ENCODE data around the gene CREBRF. TPM values are rescaled to one million over a fixed set of nuclear protein-coding genes. Genes with fewer than 3 reads are reported as not detected.
"Not testable (repeated sequence)": the region's sequence is repeated elsewhere in the genome, so short reads cannot be mapped to it uniquely, and the experiment has no call there.

The CREBRF gene
- total RNA-seq, 1 experiment from 2014 or later, result 4.3 TPM

- no peaks in the 10 kb centered on the region for H3K27me3 ChIP-seq
- no peaks in the 10 kb centered on the region for H3K36me3 ChIP-seq
- H3K9me3 ChIP-seq, result no peaks in the 10 kb centered on the region
- DNase-seq, result no peak
- peak overlapping the region; percentile 92 for H3K4me3 ChIP-seq
These were observed 970 bp upstream of the CREBRF start for GRCh38 chr5:173055042-173055721.

- no peak for DNase-seq
- H3K27me3 ChIP-seq, result no peaks in the 10 kb centered on the region
- no peaks in the 10 kb centered on the region for H3K9me3 ChIP-seq
- no peaks in the 10 kb centered on the region for H3K36me3 ChIP-seq
- H3K4me3 ChIP-seq, result peak overlapping the region; percentile 92
These were observed 500 bp upstream of the CREBRF start for GRCh38 chr5:173055722-173055982.

GRCh38 chr5:173056783-173057061, 570 bp downstream of the CREBRF start:
- Histone ChIP-seq H3K36me3 (no peaks in the 10 kb centered on the region), H3K4me3 (peak overlapping the region; percentile 92), H3K27me3 (no peaks in the 10 kb centered on the region), H3K9me3 (no peaks in the 10 kb centered on the region)
- DNase-seq, result no peak

DNA sequence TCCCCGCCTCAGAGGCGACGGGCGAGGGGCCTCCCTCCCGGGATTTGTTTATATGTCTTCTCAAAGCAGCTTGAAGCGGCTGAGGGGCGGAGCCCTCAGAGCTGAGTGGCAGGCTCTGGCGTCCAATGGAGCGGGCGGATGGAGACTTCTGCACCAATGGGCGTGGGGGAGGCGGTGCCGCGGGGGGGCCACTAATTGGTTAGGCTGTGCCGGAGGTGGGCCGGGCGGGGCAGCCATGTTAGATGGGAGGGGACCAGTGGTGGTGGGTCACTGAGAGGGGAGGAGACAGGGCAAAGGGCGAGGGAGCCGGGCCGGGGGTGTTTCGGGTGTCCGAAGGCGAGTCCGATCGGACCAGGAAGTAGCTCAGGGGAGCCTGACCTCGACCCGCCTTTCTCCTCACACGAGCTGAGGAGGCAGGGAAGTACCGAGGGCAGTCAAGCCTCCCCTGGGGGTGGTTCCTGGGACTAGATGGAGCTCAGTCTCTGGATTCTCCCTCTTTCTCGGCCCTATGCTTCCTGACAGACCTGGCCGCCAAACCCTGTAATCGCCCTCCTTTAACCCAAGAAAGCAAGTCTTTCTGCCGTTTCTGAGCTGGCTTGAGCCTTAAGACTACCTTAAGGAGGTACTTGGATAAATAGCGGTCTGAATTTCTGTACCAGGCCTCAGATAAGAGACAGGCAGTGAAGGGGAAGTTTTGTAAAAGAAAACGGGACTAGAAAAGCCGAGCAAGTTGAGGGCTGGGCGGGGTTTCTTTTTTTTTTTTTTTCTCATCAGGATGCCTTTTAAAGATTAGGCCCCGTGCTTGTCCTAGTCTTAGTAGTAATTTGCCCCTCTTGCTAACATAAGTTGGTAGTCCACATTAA, 1.1 kb downstream of the CREBRF start:
- no peaks in the 10 kb centered on the region for H3K27me3 ChIP-seq
- peak overlapping the region; percentile 92 for H3K4me3 ChIP-seq
- H3K36me3 ChIP-seq, result no peaks in the 10 kb centered on the region
- DNase-seq, result peak; percentile 100
- no peaks in the 10 kb centered on the region for H3K9me3 ChIP-seq

GRCh38 chr5:173062141-173062540, 6.0 kb downstream of the CREBRF start:
- no peaks in the 10 kb centered on the region for H3K27me3 ChIP-seq
- no peak for DNase-seq

GRCh38 chr5:173065155-173065554, 9.0 kb downstream of the CREBRF start:
- Histone ChIP-seq H3K9me3 (no peaks in the 10 kb centered on the region), H3K36me3 (no peaks in the 10 kb centered on the region), H3K4me3 (no peak overlapping the region), H3K27me3 (no peaks in the 10 kb centered on the region)
- no peak for DNase-seq

More at GRCh38 chr5:173062141-173062540, 6.0 kb downstream of the CREBRF start:
- Histone ChIP-seq H3K36me3 (no peaks in the 10 kb centered on the region), H3K4me3 (no peak overlapping the region), H3K9me3 (no peaks in the 10 kb centered on the region)

GRCh38 chr5:173069671-173070070, 13.5 kb downstream of the CREBRF start:
- no peak for DNase-seq
- Histone ChIP-seq H3K4me3 (no peak overlapping the region), H3K36me3 (no peaks in the 10 kb centered on the region), H3K27me3 (no peaks in the 10 kb centered on the region), H3K9me3 (no peaks in the 10 kb centered on the region)

- Histone ChIP-seq H3K36me3 (no peaks in the 10 kb centered on the region), H3K4me3 (no peak overlapping the region), H3K9me3 (peaks cover 2% of the 10 kb centered on the region; the same call in 1 of the 2 replicates), H3K27me3 (no peaks in the 10 kb centered on the region)
- no peak for DNase-seq
These were observed 19.1 kb downstream of the CREBRF start for GRCh38 chr5:173075137-173075843.

GRCh38 chr5:173075970-173076369, 19.8 kb downstream of the CREBRF start:
- Histone ChIP-seq H3K4me3 (no peak overlapping the region), H3K9me3 (peaks cover 2% of the 10 kb centered on the region; the same call in 1 of the 2 replicates), H3K36me3 (no peaks in the 10 kb centered on the region), H3K27me3 (no peaks in the 10 kb centered on the region)
- DNase-seq, result no peak

DNA sequence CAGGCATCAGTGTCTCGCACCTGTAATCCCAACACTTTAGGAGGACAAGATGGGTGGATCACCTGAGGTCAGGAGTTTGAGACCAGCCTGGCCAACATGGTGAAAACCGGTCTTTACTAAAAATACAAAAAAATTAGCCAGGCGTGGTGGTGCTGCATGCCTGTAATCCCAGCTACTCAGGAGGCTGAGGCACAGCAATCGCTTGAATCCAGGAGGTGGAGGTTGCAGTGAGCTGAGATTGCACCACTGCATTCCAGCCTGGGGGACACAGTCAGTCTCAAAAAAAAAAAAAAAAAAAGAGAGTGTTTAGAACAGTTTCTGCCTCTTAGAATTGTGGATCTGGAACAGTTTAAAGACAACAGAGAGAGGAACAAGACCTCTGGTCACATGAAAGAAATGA, 20.3 kb downstream of the CREBRF start:
- not testable (repeated sequence) for H3K36me3 ChIP-seq, H3K4me3 ChIP-seq, H3K27me3 ChIP-seq, DNase-seq, H3K9me3 ChIP-seq

DNA sequence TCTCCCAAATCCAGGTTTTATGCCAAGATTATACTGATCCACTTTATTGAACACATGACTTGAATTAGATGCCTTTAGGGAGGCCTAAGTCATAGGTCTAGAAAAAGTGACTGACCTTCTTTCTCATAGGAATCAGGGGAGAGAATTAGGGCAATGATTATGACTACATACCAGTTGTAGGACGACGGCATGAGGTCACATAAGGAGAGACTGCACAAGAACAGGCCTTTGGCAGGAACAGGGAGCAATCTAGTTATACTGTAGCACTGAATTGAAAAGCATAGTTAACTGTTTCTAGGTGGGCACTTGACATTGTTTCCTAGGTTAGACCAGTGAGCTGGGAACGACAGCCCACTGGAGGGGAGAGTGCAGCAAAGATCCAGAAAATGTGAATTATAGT, 22.7 kb downstream of the CREBRF start:
- H3K9me3 ChIP-seq, result peaks cover 2% of the 10 kb centered on the region; the same call in 1 of the 2 replicates
- no peaks in the 10 kb centered on the region for H3K27me3 ChIP-seq
- no peak overlapping the region for H3K4me3 ChIP-seq
- 0 out of 2 replicates have a peak, but pooled peaks cover 7% of the 10 kb centered on the region for H3K36me3 ChIP-seq
- DNase-seq, result no peak

GRCh38 chr5:173089581-173089980, 33.4 kb downstream of the CREBRF start:
- H3K9me3 ChIP-seq, result no peaks in the 10 kb centered on the region
- no peak for DNase-seq
- H3K4me3 ChIP-seq, result no peak overlapping the region
- peaks cover 3% of the 10 kb centered on the region; the same call in 1 of the 2 replicates for H3K36me3 ChIP-seq
- H3K27me3 ChIP-seq, result no peaks in the 10 kb centered on the region

DNA sequence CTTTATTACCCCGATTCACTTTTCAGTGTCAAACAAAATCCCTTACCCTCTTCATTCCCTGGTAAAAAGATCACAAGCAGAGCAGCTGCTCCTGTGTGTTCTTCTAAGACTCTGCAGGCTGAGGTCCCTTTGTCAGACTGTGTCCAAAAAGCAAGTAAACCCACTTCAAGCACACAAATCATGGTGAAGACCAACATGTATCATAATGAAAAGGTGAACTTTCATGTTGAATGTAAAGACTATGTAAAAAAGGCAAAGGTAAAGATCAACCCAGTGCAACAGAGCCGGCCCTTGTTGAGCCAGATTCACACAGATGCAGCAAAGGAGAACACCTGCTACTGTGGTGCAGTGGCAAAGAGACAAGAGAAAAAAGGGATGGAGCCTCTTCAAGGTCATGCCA, 34.5 kb downstream of the CREBRF start:
- H3K36me3 ChIP-seq, result peaks cover 3% of the 10 kb centered on the region; the same call in 1 of the 2 replicates
- no peaks in the 10 kb centered on the region for H3K27me3 ChIP-seq
- H3K4me3 ChIP-seq, result no peak overlapping the region
- DNase-seq, result no peak
- H3K9me3 ChIP-seq, result no peaks in the 10 kb centered on the region

DNA sequence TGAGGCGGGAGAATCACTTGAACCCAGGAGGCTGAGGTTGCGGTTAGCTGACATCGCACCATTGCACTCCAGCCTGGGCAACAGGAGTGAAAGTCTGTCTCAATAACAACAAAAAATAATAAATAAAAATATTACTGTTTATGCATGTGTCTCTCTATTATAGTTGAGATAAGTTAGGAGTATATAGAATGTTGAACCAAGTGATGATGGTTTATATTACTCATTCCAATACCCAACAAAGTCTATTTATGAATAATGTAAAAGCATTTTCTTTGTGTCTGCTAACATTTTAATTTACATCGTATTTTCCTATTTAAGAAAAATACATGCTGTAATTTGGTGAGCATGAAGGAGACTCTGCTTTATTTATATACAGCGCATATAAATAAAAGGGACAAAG, 35.8 kb downstream of the CREBRF start:
- DNase-seq, result no peak
- peaks cover 3% of the 10 kb centered on the region; the same call in 1 of the 2 replicates for H3K36me3 ChIP-seq
- H3K27me3 ChIP-seq, result no peaks in the 10 kb centered on the region
- H3K4me3 ChIP-seq, result no peak overlapping the region
- no peaks in the 10 kb centered on the region for H3K9me3 ChIP-seq

GRCh38 chr5:173093606-173094005, 37.5 kb downstream of the CREBRF start:
- DNase-seq, result peak; percentile 7
- Histone ChIP-seq H3K27me3 (no peaks in the 10 kb centered on the region), H3K4me3 (no peak overlapping the region), H3K9me3 (no peaks in the 10 kb centered on the region), H3K36me3 (peaks cover 3% of the 10 kb centered on the region; the same call in 1 of the 2 replicates)

DNA sequence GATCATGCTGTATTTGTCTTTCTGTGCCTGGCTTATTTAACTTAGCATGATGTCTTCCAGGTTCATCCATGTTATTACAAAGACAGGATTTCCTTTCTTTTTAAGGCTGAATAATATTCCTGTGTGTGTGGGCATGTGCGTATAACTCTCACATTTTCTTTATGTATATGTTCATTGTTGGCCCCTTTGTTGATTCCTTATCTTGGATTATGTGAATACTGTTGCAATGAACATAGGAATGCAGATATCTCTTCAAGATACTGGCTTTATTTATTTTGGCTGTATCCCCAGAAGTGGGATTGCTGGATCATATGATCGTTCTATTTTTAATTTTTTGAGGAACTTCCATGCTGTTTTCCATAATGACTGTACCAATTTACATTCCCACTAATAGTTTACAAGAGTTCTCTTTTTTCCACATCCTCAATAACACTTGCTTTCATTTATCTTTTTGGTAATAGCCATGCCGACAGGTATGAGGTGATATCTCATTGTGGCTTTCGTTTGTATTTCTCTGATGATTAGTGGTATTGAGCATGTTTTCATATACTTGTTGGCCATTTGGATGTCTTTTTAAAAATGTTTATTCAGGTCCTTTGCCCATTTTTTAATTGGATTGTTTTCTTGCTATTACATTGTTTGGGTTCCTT, 38.0 kb downstream of the CREBRF start:
- DNase-seq, result no peak
- Histone ChIP-seq H3K27me3 (no peaks in the 10 kb centered on the region), H3K4me3 (no peak overlapping the region), H3K9me3 (no peaks in the 10 kb centered on the region), H3K36me3 (peaks cover 3% of the 10 kb centered on the region; the same call in 1 of the 2 replicates)

- Histone ChIP-seq H3K9me3 (peaks cover 22% of the 10 kb centered on the region), H3K4me3 (no peak overlapping the region), H3K36me3 (peaks cover 2% of the 10 kb centered on the region; the same call in 1 of the 2 replicates), H3K27me3 (no peaks in the 10 kb centered on the region)
- no peak for DNase-seq
These were observed 42.6 kb downstream of the CREBRF start for GRCh38 chr5:173098787-173099186.
